Transverse colon (tissue), 3 donors: ENCODE measurements around the gene LSAMP.

Source experiments
- CTCF ChIP-seq, 5 experiments: fragments of 200-600 bp in 3 of 5; fragments of 450-650 bp in 2 of 5; sonication (generic) in 3 of 5; IDR thresholded peaks; 1 replicate in 2 of 5; 2 replicates in 3 of 5; pipeline ENCODE4 v1.5.1; 2016 to 2017; ENCODE audit warnings: antibody characterized with exemption in 5 of 5, inconsistent platforms in 3 of 5, mild to moderate bottlenecking in 2 of 5, moderate library complexity in 1 of 5
- EP300 ChIP-seq: sonication (generic); formaldehyde crosslinking; IDR thresholded peaks from one replicate; pipeline ENCODE4 v1.6.1; 2017; ENCODE audit warnings: antibody characterized with exemption, low read depth
- POLR2A ChIP-seq: fragments of 450-650 bp; IDR thresholded peaks from one replicate; pipeline ENCODE4 v1.6.1; 2016; ENCODE audit warnings: antibody characterized with exemption, mild to moderate bottlenecking, moderate library complexity

- no peak for TF ChIP-seq CTCF (IDR thresholded peaks at IDR 0.05)
- no peak for TF ChIP-seq POLR2A
- TF ChIP-seq EP300: no peak
These were observed 554.2 kb downstream of the LSAMP start for GRCh38 chr3:115891006-115891636.
